Mucosa of rectum (tissue), 2 donors: Measurements from ENCODE around the gene CENPP.
A peak's percentile ranks its signal among the peaks of the same experiment; 100 is the strongest.

ENCODE experiments used
- H3K27ac ChIP-seq, 2 donors: one replicate each; pipeline ENCODE4 v1.7.0; 2013; ENCODE audit warnings: inconsistent platforms in 2 of 2, low read depth in 2 of 2, low read length in 2 of 2
- H3K27me3 ChIP-seq, 2 donors: one replicate each; pipeline ENCODE4 v1.7.0; 2013; ENCODE audit warnings: low read length in 2 of 2; ENCODE audit not compliant: control insufficient read depth in 2 of 2, insufficient read depth in 2 of 2
- H3K36me3 ChIP-seq, 2 donors: one replicate each; pipeline ENCODE4 v1.7.0; 2013; ENCODE audit warnings: low read length in 2 of 2; ENCODE audit not compliant: control insufficient read depth in 2 of 2, insufficient read depth in 2 of 2
- H3K4me1 ChIP-seq, 2 donors: one replicate each; pipeline ENCODE4 v1.7.0; 2013; ENCODE audit warnings: low read length in 2 of 2, mild to moderate bottlenecking in 1 of 2; ENCODE audit not compliant: control insufficient read depth in 2 of 2, insufficient read depth in 2 of 2
- H3K4me3 ChIP-seq, 2 donors: one replicate each; pipeline ENCODE4 v1.7.0; 2013; ENCODE audit warnings: low read length in 2 of 2
- H3K9ac ChIP-seq, 2 donors: one replicate each; pipeline ENCODE4 v1.7.0; 2013; ENCODE audit warnings: low read length in 2 of 2, low read depth in 1 of 2, mild to moderate bottlenecking in 1 of 2
- H3K9me3 ChIP-seq, 2 donors: one replicate each; pipeline ENCODE4 v1.7.0; 2013; ENCODE audit warnings: low read length in 2 of 2; ENCODE audit not compliant: control insufficient read depth in 2 of 2
- donor health status: healthy.
- donor health status: Normal muscosa, but diverticular disease.

CENPP gene

GRCh38 chr9:92525306-92525705, 199.6 kb downstream of the CENPP start:
- H3K9ac ChIP-seq = no peak overlapping the region
- no peak overlapping the region for H3K4me3 ChIP-seq
- H3K36me3 ChIP-seq = no peaks in the 10 kb centered on the region
- H3K27me3 ChIP-seq = no peaks in the 10 kb centered on the region
- no peak overlapping the region for H3K27ac ChIP-seq
- no peaks in the 10 kb centered on the region for H3K4me1 ChIP-seq
- H3K9me3 ChIP-seq = no peaks in the 10 kb centered on the region

GRCh38 chr9:92527291-92527828, 201.6 kb downstream of the CENPP start:
- Histone ChIP-seq H3K27ac (no peak overlapping the region), H3K27me3 (no peaks in the 10 kb centered on the region), H3K4me1 (no peaks in the 10 kb centered on the region), H3K9ac (no peak overlapping the region), H3K4me3 (no peak overlapping the region), H3K36me3 (no peaks in the 10 kb centered on the region), H3K9me3 (no peaks in the 10 kb centered on the region)

GRCh38 chr9:92527832-92528521, 202.2 kb downstream of the CENPP start:
- Histone ChIP-seq H3K36me3 (no peaks in the 10 kb centered on the region), H3K9me3 (no peaks in the 10 kb centered on the region), H3K4me1 (no peaks in the 10 kb centered on the region), H3K4me3 (no peak overlapping the region), H3K27ac (no peak overlapping the region), H3K27me3 (no peaks in the 10 kb centered on the region), H3K9ac (no peak overlapping the region)

GRCh38 chr9:92528522-92528849, 202.7 kb downstream of the CENPP start:
- no peaks in the 10 kb centered on the region for H3K9me3 ChIP-seq
- no peak overlapping the region for H3K9ac ChIP-seq
- no peaks in the 10 kb centered on the region for H3K36me3 ChIP-seq
- no peak overlapping the region for H3K27ac ChIP-seq
- H3K4me3 ChIP-seq = no peak overlapping the region
- H3K4me1 ChIP-seq = no peaks in the 10 kb centered on the region
- no peaks in the 10 kb centered on the region for H3K27me3 ChIP-seq

- no peaks in the 10 kb centered on the region for H3K4me1 ChIP-seq
- no peaks in the 10 kb centered on the region for H3K9me3 ChIP-seq
These were observed 203.4 kb downstream of the CENPP start for GRCh38 chr9:92529124-92529523.

GRCh38 chr9:92530893-92531292, 205.1 kb downstream of the CENPP start:
- H3K4me1 ChIP-seq = no peaks in the 10 kb centered on the region
- no peaks in the 10 kb centered on the region for H3K9me3 ChIP-seq
- H3K36me3 ChIP-seq = no peaks in the 10 kb centered on the region
- H3K9ac ChIP-seq = no peak overlapping the region
- H3K27me3 ChIP-seq = no peaks in the 10 kb centered on the region
- H3K4me3 ChIP-seq = no peak overlapping the region
- H3K27ac ChIP-seq = no peak overlapping the region

More at GRCh38 chr9:92529124-92529523, 203.4 kb downstream of the CENPP start:
- no peaks in the 10 kb centered on the region for H3K27me3 ChIP-seq
- H3K4me3 ChIP-seq = no peak overlapping the region
- H3K9ac ChIP-seq = no peak overlapping the region
- H3K36me3 ChIP-seq = no peaks in the 10 kb centered on the region
- H3K27ac ChIP-seq = no peak overlapping the region

GRCh38 chr9:92534204-92534603, 208.5 kb downstream of the CENPP start:
- H3K9ac ChIP-seq = no peak overlapping the region
- no peak overlapping the region for H3K4me3 ChIP-seq
- H3K27me3 ChIP-seq = no peaks in the 10 kb centered on the region
- H3K9me3 ChIP-seq = no peaks in the 10 kb centered on the region
- H3K36me3 ChIP-seq = no peaks in the 10 kb centered on the region
- H3K27ac ChIP-seq = no peak overlapping the region
- no peaks in the 10 kb centered on the region for H3K4me1 ChIP-seq

GRCh38 chr9:92534674-92535073, 208.9 kb downstream of the CENPP start:
- no peak overlapping the region for H3K27ac ChIP-seq
- H3K4me3 ChIP-seq = no peak overlapping the region
- H3K4me1 ChIP-seq = no peaks in the 10 kb centered on the region
- no peaks in the 10 kb centered on the region for H3K9me3 ChIP-seq
- H3K27me3 ChIP-seq = no peaks in the 10 kb centered on the region
- no peaks in the 10 kb centered on the region for H3K36me3 ChIP-seq
- H3K9ac ChIP-seq = no peak overlapping the region

GRCh38 chr9:92535940-92536850, 210.4 kb downstream of the CENPP start, which contains the start of gene ECM2:
TSS of gene ECM2 (minus strand) at chr9:92535990. CDS start at chr9:92522866, 13,124 bp downstream.
- Histone ChIP-seq H3K9me3 (no peaks in the 10 kb centered on the region), H3K9ac (no peak within 1 kb of the TSS), H3K27me3 (no peaks in the 10 kb centered on the region), H3K36me3 (no peaks in the 10 kb centered on the region), H3K27ac (no peak within 1 kb of the TSS), H3K4me3 (peak within 1 kb of the TSS in 1 of 2 donors; percentile 7), H3K4me1 (no peaks in the 10 kb centered on the region)

- Histone ChIP-seq H3K27me3 (no peaks in the 10 kb centered on the region), H3K9ac (no peak overlapping the region), H3K4me3 (no peak overlapping the region), H3K36me3 (no peaks in the 10 kb centered on the region), H3K27ac (no peak overlapping the region), H3K9me3 (no peaks in the 10 kb centered on the region), H3K4me1 (no peaks in the 10 kb centered on the region)
These were observed 212.8 kb downstream of the CENPP start for GRCh38 chr9:92538541-92538940.
